ENCODE data around the gene COL23A1.

The COL23A1 gene

DNA sequence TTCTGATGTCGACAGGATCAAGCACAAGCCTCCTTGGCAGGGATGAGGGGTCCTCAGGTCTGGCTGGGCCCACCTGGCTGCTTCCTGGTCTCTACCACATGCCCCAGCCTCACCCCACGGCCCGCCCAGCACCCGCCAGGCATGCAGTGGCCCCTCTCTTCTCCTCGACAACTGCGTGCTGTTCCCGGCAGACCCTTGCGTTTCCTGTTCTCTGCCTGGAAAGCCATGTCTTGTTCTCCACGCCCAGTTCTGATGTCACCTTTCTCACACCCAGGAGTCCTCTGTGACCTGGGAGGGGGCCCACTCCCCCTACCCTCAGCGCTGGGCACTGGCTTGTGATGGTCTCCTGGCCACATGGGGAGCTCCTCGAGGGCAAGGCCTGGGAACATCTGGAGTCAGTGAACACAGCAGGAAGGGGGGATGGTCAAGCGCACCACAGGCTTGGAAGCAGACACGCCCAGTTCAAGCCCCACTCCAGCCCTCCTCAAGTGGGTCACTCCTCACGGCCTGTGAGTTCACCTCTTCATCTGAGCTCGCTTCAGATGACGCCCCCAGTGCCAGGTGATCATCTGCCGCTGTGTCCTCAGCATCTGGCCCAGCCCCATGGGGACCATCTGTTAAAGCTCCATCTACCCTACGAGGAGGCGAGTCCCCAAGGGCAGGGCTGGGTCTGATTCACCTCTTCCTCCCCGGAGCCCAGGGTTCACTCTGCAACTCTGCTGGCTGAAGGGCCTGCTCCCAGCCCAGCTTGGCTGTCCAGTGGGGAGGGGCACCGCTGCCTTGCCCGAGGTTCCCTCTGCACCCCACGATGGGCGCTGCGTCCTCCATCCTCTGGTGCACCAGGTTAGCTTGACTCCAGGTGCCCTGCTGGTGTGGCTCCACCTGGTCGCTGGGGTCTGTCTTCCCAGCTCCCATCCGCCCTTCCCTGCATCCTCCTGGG is 224.4 kb downstream of the COL23A1 start:
- no peak for FAIRE-seq
- no peak for DNase-seq (ENCODE audit: low spot score)

DNA sequence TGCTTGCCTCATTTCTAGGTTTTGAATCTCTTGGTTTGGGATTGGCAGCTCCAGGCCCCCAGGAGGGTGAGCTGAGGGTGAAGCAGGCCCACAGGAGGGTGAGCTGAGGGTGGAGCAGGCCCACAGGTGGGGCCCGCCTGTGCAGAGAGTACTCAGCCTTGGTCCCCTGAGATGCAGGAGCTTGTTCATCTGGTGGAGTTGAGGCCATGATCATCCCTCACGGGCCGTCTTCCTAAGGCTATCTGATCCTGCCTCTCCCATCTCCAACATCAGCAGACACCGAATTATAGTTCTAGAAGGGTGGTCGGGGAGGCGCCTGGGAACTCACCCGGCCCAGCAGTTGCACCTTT is 225.9 kb downstream of the COL23A1 start:
- no peak for FAIRE-seq

GRCh38 chr5:178363501-178364325 is 226.5 kb downstream of the COL23A1 start:
- DNase-seq (ENCODE audit: low spot score) (no peak), FAIRE-seq (no peak)

More for the DNA sequence above, 225.9 kb downstream of the COL23A1 start:
- DNase-seq (ENCODE audit: low spot score), result no peak

DNA sequence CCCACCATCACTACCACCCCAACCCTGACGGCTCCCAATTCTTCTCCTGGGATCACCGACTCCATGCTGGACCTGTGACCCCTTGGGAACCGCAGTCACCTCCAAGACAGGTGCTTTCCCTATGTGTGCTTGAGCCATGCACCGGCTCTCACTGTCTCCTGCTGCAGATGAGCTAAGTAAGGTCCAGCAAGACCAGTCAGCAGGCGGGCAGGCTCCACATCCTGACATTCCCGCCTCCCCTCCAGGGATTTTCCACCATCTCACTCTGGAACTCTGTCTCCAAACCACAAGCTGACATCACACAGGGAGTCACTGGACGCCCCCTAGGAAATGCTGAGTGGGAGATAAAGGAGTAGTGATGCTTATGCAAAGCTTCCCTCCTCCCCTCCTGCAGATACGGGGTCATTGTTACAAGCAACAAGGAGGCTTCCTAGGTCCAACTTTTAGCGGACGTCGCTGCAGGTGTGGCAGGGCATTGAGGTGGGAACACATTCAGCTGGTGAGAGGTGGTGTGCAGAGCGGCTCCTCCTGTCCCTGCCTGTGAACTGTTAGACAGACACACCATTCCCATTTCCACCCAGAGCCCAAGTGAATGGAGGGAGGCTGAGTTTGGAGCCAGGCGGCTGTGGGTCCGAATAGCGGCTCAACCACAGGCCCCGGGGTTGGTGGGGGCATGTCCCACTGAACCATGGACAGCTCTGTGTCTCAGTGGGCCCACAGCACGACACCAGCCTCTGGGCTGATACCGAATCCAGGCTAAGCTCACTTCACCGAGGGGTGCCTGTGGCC is 228.3 kb downstream of the COL23A1 start:
- DNase-seq (ENCODE audit: low spot score), result peak; percentile 72
- FAIRE-seq, result no peak

- DNase-seq (ENCODE audit: low spot score) (no peak), FAIRE-seq (no peak)
These were observed 229.3 kb downstream of the COL23A1 start for GRCh38 chr5:178360926-178361235.

DNA sequence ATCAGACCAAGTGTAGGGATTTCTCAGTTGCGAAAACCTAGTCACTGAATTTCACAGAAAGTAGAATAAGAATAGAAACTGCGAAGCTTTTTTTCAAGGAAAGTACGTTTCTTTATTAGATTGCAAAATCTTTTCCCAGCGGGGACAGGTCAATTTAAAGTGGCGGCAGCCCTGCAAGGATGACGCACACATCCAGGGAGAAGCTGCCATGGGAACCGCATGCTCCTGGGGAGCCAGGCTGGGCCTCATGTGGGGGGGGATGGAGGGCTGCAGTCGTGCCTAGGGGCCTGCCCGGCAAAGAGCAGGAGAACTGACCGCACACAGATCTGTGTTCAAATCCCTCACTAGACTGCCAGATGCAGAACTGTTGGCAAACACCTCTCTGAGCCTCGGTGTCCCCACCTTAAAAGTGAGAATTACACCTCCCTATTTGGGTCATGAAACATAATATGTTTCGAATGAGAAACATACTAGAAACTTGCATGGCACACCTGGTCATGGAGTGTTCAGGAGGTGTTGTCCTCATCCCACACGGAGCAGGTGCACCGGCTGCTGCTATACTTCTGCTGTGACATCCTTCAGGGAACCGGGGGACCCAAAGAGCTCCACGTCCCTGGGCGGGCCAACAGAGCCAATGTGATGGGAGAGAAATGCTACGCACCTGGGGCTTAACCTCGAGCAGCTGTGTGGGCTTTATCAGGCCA is 229.8 kb downstream of the COL23A1 start:
- FAIRE-seq, result no peak
- no peak for DNase-seq (ENCODE audit: low spot score)

GRCh38 chr5:178359738-178360137 is 230.5 kb downstream of the COL23A1 start:
- FAIRE-seq (no peak), DNase-seq (ENCODE audit: low spot score) (no peak)

GRCh38 chr5:178357678-178358077 is 232.5 kb downstream of the COL23A1 start:
- FAIRE-seq (no peak), DNase-seq (ENCODE audit: low spot score) (no peak)

DNA sequence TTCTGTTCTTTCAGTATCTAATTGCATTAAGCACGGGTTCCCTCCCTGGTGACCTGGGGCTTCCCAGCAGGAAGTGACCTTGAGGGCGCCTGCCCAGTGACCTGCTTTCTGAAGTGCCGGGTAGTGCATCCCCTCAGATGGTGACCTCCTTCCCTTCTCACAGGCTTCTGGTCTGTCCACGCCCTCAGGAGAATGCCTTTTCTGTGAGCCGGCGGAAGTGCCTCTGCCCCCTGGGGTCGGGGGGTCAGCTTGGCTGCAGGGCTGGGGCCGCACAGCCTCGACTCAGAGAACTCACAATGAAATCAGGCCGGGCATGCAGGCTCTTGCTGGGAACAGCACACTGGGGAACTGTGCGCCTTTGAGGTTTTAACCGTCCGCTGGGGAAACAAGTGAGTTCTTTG is 233.1 kb downstream of the COL23A1 start:
- no peak for FAIRE-seq
- no peak for DNase-seq (ENCODE audit: low spot score)

- DNase-seq (ENCODE audit: low spot score) (no peak), FAIRE-seq (no peak)
These were observed 233.7 kb downstream of the COL23A1 start for GRCh38 chr5:178356431-178356872.

DNA sequence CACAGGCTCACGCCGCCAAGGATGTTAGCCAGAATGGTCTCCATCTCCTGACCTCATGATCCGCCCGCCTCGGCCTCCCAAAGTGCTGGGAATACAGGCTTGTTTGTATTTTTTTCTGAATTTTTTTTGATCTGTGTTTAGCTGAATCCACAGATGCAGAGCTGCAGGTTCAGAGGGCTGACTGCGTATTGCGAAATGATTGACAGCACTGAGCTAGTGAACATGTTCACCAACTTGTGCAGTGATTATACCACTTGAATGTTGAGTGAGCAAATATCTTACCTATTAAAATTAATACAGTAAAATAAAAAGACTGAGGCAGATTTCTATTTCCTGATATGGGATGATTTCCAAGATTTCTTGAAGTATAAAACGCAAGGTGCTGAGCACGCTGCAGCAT is 234.5 kb downstream of the COL23A1 start:
- FAIRE-seq, result no peak
- DNase-seq (ENCODE audit: low spot score), result no peak

- DNase-seq (ENCODE audit: low spot score) (no peak), FAIRE-seq (no peak)
These were observed 236.7 kb downstream of the COL23A1 start for GRCh38 chr5:178353461-178353860.

- no peak for FAIRE-seq
- no peak for DNase-seq (ENCODE audit: low spot score)
These were observed 238.2 kb downstream of the COL23A1 start for GRCh38 chr5:178352035-178352349.

DNA sequence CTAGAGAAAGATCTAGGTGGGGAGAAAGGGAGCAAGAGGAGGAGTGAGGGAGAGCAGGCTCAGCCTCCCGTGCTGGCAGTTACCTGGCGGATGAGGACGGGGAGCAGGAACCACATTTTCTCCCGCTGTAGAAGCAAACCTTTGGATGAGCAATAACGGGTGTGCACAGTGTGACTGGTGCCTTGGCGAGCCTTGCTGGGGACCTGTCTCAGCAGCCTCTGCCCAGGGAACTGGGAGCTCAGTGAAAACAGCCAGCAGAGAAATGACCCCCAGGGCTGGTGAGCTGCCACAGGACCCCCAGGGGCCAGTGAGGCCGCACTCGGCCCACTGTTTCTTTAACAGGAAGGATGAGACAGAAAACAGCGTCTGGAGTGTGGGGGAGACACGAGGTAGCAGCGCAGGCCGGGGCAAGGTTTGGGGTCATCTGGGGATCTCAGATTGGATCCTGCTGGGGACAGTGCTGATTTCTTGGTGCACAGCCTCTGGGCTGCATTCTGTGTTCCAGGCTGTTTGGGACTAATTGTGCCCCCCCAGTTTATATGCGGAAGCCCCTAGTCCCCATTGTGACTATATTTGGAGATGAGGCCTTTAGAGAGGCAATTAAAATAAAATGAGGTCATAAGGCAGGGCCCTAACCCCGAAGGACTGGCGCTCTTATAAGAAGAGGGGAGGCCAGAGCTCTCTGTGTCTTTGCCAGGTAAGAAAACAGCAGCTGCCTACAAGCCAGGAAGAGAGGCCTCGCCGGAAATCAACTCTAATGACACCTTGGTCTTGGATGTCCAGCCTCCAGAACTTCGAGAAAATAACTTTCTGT is 238.8 kb downstream of the COL23A1 start:
- FAIRE-seq (no peak), DNase-seq (ENCODE audit: low spot score) (no peak)

DNA sequence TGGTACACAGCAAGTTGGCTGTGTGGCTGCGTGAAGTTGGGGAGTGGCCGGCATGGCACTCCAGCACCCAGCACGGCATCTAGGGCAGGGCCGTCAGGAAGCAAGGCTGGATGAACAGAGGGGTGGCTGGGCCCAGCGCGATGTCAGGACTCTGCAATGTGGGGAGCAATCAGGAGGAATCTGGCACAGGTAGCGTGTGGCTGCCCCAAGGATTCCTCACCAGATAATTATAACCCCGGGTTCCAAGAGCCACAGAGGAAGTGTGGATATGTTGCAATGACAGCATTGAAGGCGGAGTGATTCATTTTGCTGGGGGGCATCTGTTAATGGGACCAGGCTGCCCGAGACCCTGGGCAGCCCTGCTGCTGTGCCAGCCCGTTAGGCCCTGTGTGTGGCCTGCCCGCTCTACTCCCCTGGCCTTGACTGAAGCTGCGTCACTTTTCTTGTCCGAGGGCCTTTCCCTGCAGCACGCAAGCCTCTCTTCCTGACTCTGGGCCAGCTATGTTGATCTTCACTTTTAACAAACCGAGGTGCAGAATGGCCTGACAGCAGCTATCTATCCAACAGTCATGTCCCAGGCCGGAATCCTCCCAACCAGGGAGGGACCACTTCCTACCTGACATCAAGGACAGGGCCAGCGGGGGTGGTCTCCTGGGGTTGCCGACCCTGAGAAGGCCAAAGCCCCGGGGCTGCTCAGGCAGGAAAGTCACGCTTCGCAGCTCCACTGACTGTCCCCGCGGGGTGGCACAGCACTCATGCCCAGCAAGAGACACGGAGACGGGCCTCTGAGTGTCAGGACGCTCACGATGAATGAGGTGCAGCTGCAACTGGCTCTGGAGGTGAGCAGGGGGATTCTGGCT is 239.6 kb downstream of the COL23A1 start:
- FAIRE-seq (no peak), DNase-seq (ENCODE audit: low spot score) (no peak)

DNA sequence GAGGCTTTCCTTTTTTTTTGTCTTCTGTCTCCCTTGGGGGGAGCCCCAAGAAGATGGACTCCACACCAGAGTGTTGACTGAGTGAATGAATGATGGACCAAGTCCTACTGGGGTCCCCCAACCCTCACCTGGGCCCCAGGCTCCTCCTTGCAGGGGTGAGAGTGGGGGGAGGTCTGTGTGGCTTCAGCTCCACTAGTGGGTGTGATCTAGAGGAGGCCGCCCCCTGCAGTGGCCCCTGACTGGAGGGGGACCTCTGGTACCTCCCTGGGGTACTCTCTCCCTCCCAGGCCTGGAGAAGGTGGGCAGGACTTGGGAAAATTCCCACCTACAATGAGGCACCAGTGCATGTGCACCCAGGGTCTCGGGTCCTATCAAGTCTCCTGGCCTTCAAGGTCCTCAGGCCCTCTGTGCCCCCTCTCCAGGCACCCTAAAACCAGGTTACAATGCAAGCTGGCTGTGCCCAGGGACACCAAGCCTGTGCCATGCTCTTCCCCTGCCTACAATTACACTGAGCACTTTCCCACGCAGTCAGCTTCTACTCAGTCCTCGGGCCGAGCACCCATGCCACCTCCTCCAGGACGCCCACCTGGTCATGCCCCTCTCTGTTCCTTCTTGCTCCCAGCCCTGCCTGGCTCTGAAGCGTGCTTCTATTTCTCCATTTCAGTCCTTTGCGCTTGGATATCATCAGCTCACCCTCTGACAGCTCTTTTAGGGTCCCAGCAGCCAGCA is 240.4 kb downstream of the COL23A1 start:
- no peak for DNase-seq (ENCODE audit: low spot score)
- no peak for FAIRE-seq

GRCh38 chr5:178349075-178349511 is 241.1 kb downstream of the COL23A1 start:
- FAIRE-seq, result no peak
- no peak for DNase-seq (ENCODE audit: low spot score)

GRCh38 chr5:178348356-178349074 is 241.7 kb downstream of the COL23A1 start:
- DNase-seq (ENCODE audit: low spot score) (no peak), FAIRE-seq (no peak)

Measured in RCC 7860 (cell line).